GM23248 (cell line): Measurements from ENCODE around the gene SKA1. TPM values are rescaled to one million over a fixed set of nuclear protein-coding genes. Genes with fewer than 3 reads are reported as not detected.

Experiments used
- DNase-seq: peaks from one replicate; pipeline ENCODE4 v3.0.0-alpha.2; 2015
- H2AFZ ChIP-seq: fragments of 200-600 bp; sonication (generic); 2 replicates; pipeline ENCODE4 v1.6.1; 2016; ENCODE audit warnings: antibody characterized with exemption
- H3F3A ChIP-seq: fragments of 200-600 bp; sonication (generic); 2 replicates; pipeline ENCODE4 v1.6.1; 2016; ENCODE audit warnings: mild to moderate bottlenecking, antibody characterized with exemption, mixed run types; ENCODE audit not compliant: insufficient read depth
- H3K27ac ChIP-seq: fragments of 200-600 bp; sonication (generic); 2 replicates; pipeline ENCODE4 v1.5.1; 2016; ENCODE audit warnings: mild to moderate bottlenecking
- H3K27me3 ChIP-seq: fragments of 200-600 bp; sonication (generic); replicated peaks from 2 replicates; pipeline ENCODE4 v1.6.1; 2016; ENCODE audit warnings: mild to moderate bottlenecking; ENCODE audit not compliant: insufficient read depth
- H3K36me3 ChIP-seq: fragments of 200-600 bp; sonication (generic); 2 replicates; pipeline ENCODE4 v1.6.1; 2016; ENCODE audit warnings: low read depth, mild to moderate bottlenecking
- H3K4me1 ChIP-seq: fragments of 200-600 bp; sonication (generic); 2 replicates; pipeline ENCODE4 v1.6.1; 2016; ENCODE audit warnings: mild to moderate bottlenecking; ENCODE audit not compliant: insufficient read depth
- H3K4me2 ChIP-seq: fragments of 200-600 bp; sonication (generic); one replicate; pipeline ENCODE4 v1.6.1; 2016; ENCODE audit warnings: mild to moderate bottlenecking; ENCODE audit not compliant: unreplicated experiment
- H3K4me3 ChIP-seq: fragments of 200-600 bp; sonication (generic); 2 replicates; pipeline ENCODE4 v1.5.1; 2016; ENCODE audit warnings: mild to moderate bottlenecking
- H3K79me2 ChIP-seq: fragments of 200-600 bp; sonication (generic); 2 replicates; pipeline ENCODE4 v1.6.1; 2016; ENCODE audit warnings: mild to moderate bottlenecking; ENCODE audit not compliant: insufficient read depth
- H3K9ac ChIP-seq: fragments of 200-600 bp; sonication (generic); 2 replicates; pipeline ENCODE4 v1.6.1; 2016; ENCODE audit warnings: mild to moderate bottlenecking
- H3K9me2 ChIP-seq: fragments of 200-600 bp; sonication (generic); 2 replicates; pipeline ENCODE4 v1.6.1; 2016; ENCODE audit warnings: mixed run types, mild to moderate bottlenecking, moderate library complexity; ENCODE audit not compliant: insufficient read depth
- H3K9me3 ChIP-seq: fragments of 200-600 bp; sonication (generic); one replicate; pipeline ENCODE4 v1.6.1; 2017; ENCODE audit warnings: low read depth
- H4K20me1 ChIP-seq: fragments of 200-600 bp; sonication (generic); 2 replicates; pipeline ENCODE4 v1.6.0; 2016; ENCODE audit not compliant: insufficient read depth
- EZH2 ChIP-seq: fragments of 200-600 bp; sonication (generic); IDR thresholded peaks from 2 replicates; pipeline ENCODE4 v1.6.1; 2018; ENCODE audit warnings: antibody characterized with exemption, mild to moderate bottlenecking; ENCODE audit not compliant: insufficient read depth, poor library complexity, severe bottlenecking
- EZH2phosphoT487 ChIP-seq: fragments of 200-600 bp; sonication (generic); IDR thresholded peaks from 2 replicates; pipeline ENCODE4 v1.6.1; 2018; ENCODE audit warnings: antibody characterized with exemption, moderate library complexity, mild to moderate bottlenecking, low read depth; ENCODE audit not compliant: insufficient read depth
- WGBS, 2 experiments: methylation state at CpG; one replicate each; pipeline ENCODE4 v1.1.6; 2015 to 2017; ENCODE audit warnings: low lambda C conversion rate in 2 of 2, low coverage in 1 of 2; ENCODE audit errors: missing lambda C conversion rate in 2 of 2; 5-methylcytosine and 5-hydroxymethylcytosine counted together
- in situ Hi-C: fragments of 300-500 bp; cut with MboI; formaldehyde crosslinking; loops from 2 replicates; pipeline ENCODE4 v1.15.0; 2020
- polyA plus RNA-seq: library from polyadenylated mRNA; unstranded; fragments of >200 nt; fragmentation: Nextera tagmentation; extraction: Ambion mirVana; gene quantifications from 2 replicates; pipeline ENCODE4 v1.2.1, GENCODE V29; 2016
- total RNA-seq: library from RNA; depleted of rRNA; stranded (reverse); fragments of >200 nt; shearing (Covaris generic); gene quantifications from 2 replicates; pipeline ENCODE4 v1.2.3, GENCODE V29; 2014

The SKA1 gene
- total and polyA plus RNA-seq, 2 experiments from 2014 or later: 6.6 to 8.8 TPM

DNA sequence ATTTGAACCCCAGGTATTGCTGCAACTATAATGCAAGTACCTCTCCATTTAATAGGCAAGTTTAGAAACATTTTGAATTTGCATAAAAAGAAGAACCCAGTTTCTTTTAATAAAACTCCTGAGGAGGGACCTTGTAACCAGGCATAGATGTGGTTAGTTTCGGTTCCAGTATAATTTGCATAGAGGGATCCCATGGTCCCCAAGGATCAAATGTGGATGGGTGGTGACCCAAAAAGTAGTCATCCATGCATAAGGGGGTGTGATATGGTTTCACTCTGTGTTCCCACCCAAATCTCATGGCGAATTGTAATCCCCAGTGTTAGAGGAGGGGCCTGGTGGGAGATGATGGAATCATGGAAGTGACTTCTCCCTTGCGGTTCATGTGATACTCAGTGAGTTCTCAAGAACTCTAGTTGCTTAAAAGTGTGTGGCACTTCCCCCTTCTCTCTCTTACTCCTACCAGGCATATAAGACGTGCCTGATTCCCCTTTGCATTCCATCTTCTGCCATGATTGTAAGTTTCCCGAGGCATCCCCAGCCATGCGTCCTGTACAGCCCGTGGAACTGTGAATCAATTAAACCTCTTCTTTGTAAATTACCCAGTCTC lies 40.2 kb upstream of the SKA1 start:
- Histone ChIP-seq H4K20me1 (no peaks in the 10 kb centered on the region), H3K4me3 (no peak overlapping the region), H3K36me3 (no peaks in the 10 kb centered on the region), H3F3A (no peaks in the 10 kb centered on the region), H3K4me2 (no peak overlapping the region), H3K27me3 (peaks cover 3% of the 10 kb centered on the region; the same call in 1 of the 2 replicates), H3K4me1 (no peaks in the 10 kb centered on the region), H3K27ac (no peak overlapping the region), H2AFZ (no peak overlapping the region), H3K9me2 (no peaks in the 10 kb centered on the region), H3K9ac (no peak overlapping the region), H3K79me2 (no peaks in the 10 kb centered on the region), H3K9me3 (no peaks in the 10 kb centered on the region)
- TF ChIP-seq EZH2phosphoT487 (no peak), EZH2 (no peak)
- no peak for DNase-seq
- in situ Hi-C loops: no loop called here
- WGBS, 2 experiments: 44 to 47% methylated on average over 7 of the region's 7 CpGs

GRCh38 chr18:50338122-50338521 lies 36.7 kb upstream of the SKA1 start:
- Histone ChIP-seq H3F3A (no peaks in the 10 kb centered on the region), H3K4me3 (no peak overlapping the region), H2AFZ (no peak overlapping the region), H3K9me2 (no peaks in the 10 kb centered on the region), H4K20me1 (no peaks in the 10 kb centered on the region), H3K9ac (no peak overlapping the region), H3K27me3 (peaks cover 3% of the 10 kb centered on the region; the same call in 1 of the 2 replicates), H3K4me2 (no peak overlapping the region), H3K36me3 (no peaks in the 10 kb centered on the region), H3K4me1 (no peaks in the 10 kb centered on the region), H3K9me3 (no peaks in the 10 kb centered on the region), H3K27ac (no peak overlapping the region), H3K79me2 (no peaks in the 10 kb centered on the region)
- DNase-seq: no peak
- in situ Hi-C loops: no loop called here
- TF ChIP-seq EZH2 (no peak), EZH2phosphoT487 (no peak)
- WGBS, 2 experiments: 28 to 37% methylated on average over 2 of the region's 2 CpGs

GRCh38 chr18:50338715-50339114 lies 36.1 kb upstream of the SKA1 start:
- Histone ChIP-seq H3K4me2 (no peak overlapping the region), H4K20me1 (no peaks in the 10 kb centered on the region), H3K79me2 (no peaks in the 10 kb centered on the region), H3K27ac (no peak overlapping the region), H3K4me3 (no peak overlapping the region), H3K9ac (no peak overlapping the region), H3K9me2 (no peaks in the 10 kb centered on the region), H3K4me1 (no peaks in the 10 kb centered on the region), H3K27me3 (peaks cover 3% of the 10 kb centered on the region; the same call in 1 of the 2 replicates), H3K9me3 (no peaks in the 10 kb centered on the region), H3K36me3 (no peaks in the 10 kb centered on the region), H2AFZ (no peak overlapping the region), H3F3A (no peaks in the 10 kb centered on the region)
- WGBS, 2 experiments: 3 to 5% methylated on average over 2 of the region's 2 CpGs
- no peak for DNase-seq
- in situ Hi-C loops: no loop called here
- no peak for TF ChIP-seq EZH2

DNA sequence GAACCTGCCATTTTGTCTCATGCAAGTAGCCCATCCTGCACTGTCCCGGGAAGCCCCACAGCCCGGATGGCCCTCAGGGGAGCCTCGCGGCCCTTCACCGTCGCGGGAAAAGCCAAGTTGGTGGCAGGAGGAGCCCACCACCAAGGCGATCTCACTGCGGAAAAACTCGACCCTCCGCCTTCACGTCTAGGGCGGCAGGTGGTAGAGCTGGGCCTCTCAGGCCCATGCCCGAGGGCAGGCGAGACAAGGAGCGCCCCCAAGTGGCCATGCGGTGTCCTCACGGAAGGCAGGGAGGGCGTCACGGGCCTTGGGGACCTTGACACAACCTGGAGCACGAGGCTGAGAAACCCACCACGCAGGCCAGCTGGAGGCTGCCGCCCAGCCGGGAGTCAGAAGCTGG lies 34.8 kb upstream of the SKA1 start:
- Histone ChIP-seq H3K79me2 (no peaks in the 10 kb centered on the region), H3K9ac (no peak overlapping the region), H4K20me1 (no peaks in the 10 kb centered on the region), H2AFZ (no peak overlapping the region), H3K9me2 (no peaks in the 10 kb centered on the region), H3K36me3 (no peaks in the 10 kb centered on the region), H3K4me3 (no peak overlapping the region), H3K27me3 (peaks cover 3% of the 10 kb centered on the region; the same call in 1 of the 2 replicates), H3K4me2 (no peak overlapping the region), H3F3A (no peaks in the 10 kb centered on the region), H3K27ac (no peak overlapping the region), H3K9me3 (no peaks in the 10 kb centered on the region), H3K4me1 (no peaks in the 10 kb centered on the region)
- in situ Hi-C loops: no loop called here
- TF ChIP-seq EZH2phosphoT487: no peak
- no peak for TF ChIP-seq EZH2
- 62 to 71% methylated on average over 24 of the region's 24 CpGs for WGBS, 2 experiments
- DNase-seq: no peak

DNA sequence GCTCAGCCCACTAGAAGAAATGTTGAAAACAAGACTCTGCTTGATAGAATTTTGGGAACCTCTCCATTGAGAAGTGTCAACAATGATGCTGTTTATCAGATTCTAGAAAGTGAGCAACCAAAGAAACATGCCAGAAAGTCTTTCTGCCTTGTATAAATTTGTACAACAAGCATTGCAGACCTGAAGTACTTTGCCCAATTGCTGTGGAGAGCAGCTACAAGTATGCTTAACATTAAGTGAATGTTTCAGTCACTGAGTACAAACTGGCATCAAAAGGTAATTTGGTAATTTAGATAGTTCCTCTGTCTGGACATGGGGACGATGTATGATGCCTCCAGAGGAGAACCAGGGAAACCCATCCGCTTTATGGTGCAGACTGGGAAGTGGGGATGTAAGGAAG lies 33.4 kb upstream of the SKA1 start:
- H3K79me2 ChIP-seq: no peaks in the 10 kb centered on the region
- WGBS, 2 experiments: 20 to 23% methylated on average over 2 of the region's 2 CpGs
- H3K27me3 ChIP-seq: no peaks in the 10 kb centered on the region
- H3K27ac ChIP-seq: no peak overlapping the region
- no peaks in the 10 kb centered on the region for H3K9me3 ChIP-seq
- H3K9me2 ChIP-seq: no peaks in the 10 kb centered on the region
- no peaks in the 10 kb centered on the region for H3K4me1 ChIP-seq
- no peak overlapping the region for H3K9ac ChIP-seq
- in situ Hi-C loops: no loop called here
- no peak overlapping the region for H3K4me3 ChIP-seq
- no peak overlapping the region for H3K4me2 ChIP-seq
- no peak for DNase-seq
- H3K36me3 ChIP-seq: no peaks in the 10 kb centered on the region
- TF ChIP-seq EZH2phosphoT487: no peak
- no peak for TF ChIP-seq EZH2
- H4K20me1 ChIP-seq: no peaks in the 10 kb centered on the region
- no peak overlapping the region for H2AFZ ChIP-seq
- no peaks in the 10 kb centered on the region for H3F3A ChIP-seq
